ENCODE results near the gene KNDC1. TPM values are rescaled to one million over a fixed set of nuclear protein-coding genes. Genes with fewer than 3 reads are reported as not detected.

Gene KNDC1
- total RNA-seq, 2 donors from 2014 or later: 0.06 to 0.20 TPM

GRCh38 chr10:133197786-133198185, 37.8 kb downstream of the KNDC1 start:
- DNase-seq: no peak
- intact Hi-C loops (cut with DNase I, micrococcal nuclease): no loop called here
- no peak for ATAC-seq

DNA sequence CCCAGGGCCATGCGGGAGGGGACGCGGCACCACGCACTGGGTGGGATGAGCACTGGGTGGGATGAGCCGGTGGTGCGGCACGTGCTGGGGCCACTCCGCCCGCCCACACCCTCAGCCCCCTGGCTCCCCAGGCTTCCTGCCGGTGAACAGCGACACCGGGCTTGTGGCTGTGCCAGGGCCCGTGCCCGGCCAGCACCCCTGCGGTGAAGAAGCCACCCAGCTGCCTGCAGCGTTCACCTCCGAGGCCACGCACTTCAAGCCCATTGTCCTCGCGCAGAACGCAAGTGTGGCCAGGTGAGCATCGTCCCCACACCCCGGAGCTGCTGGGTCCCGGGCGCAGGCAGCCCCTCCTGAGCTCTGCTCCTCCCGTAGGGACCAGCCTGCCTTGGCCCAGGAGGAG, 38.2 kb downstream of the KNDC1 start:
- ATAC-seq (no peak), DNase-seq (no peak)
- intact Hi-C loops (cut with DNase I, micrococcal nuclease): no loop called here

DNA sequence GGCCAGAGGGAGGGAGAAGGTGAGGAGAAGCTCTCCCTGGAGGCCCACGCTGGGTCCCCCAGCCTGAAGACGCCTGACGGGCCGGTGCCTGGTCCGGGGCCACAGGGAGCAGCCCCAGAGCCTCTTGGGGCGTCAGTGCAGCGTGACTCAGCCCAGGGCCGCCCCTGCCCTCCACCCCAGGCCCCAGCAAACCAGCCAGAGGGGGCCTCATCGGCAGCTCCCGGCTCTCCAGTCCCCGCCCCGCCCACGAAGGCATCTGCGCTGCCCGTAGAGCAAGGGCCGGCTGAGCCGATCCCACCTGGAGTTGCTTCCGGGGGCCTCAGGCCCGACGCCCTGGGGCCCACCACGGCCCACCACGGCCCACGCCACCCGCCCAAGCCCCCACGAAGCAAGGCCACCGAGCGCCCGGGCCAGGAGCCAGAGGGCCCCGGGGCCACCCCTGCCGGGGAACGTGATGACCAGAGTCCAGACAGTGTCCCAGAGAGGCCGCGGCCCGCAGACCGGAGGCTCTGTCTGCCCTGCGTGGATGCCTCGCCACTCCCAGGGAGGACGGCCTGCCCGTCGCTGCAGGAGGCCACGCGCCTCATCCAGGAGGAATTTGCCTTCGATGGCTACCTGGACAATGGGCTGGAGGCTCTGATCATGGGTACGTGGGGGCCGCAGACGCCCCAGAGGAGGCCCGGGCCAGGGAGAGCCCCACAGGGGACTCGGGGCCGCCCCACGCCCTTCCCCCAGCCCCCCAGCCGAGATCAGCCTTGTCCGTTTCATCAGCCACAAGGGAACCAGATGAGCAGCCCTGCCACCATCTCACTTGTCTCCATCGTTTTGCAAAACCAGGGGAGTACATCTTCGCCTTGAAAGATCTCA, 38.8 kb downstream of the KNDC1 start:
- ATAC-seq (no peak), DNase-seq (no peak)
- intact Hi-C loops (cut with DNase I, micrococcal nuclease): no loop called here

DNA sequence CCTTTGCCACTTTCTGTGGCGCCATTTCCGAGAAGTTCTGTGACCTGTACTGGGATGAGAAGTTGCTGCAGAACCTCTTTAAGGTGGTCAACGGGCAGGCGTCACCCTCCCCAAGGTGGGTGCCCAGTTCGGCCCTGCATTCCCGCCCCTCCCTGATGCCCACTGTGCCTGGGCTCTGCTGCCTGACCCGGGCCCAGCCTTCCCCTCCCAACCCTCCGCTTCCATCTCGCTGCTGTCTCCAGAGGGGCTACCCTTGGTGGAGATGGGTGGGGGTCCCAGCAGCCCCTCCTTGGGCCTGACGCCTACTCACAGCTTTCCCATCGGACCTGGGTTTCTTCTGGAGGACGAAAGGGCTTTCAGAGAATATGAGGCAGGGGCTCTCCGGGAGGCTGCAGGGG, 39.5 kb downstream of the KNDC1 start:
- intact Hi-C loops (cut with DNase I, micrococcal nuclease): no loop called here
- no peak for ATAC-seq
- DNase-seq: no peak

GRCh38 chr10:133199992-133200611, 40.1 kb downstream of the KNDC1 start:
- intact Hi-C loops (cut with DNase I, micrococcal nuclease): no loop called here
- ATAC-seq: no peak
- DNase-seq: no peak

DNA sequence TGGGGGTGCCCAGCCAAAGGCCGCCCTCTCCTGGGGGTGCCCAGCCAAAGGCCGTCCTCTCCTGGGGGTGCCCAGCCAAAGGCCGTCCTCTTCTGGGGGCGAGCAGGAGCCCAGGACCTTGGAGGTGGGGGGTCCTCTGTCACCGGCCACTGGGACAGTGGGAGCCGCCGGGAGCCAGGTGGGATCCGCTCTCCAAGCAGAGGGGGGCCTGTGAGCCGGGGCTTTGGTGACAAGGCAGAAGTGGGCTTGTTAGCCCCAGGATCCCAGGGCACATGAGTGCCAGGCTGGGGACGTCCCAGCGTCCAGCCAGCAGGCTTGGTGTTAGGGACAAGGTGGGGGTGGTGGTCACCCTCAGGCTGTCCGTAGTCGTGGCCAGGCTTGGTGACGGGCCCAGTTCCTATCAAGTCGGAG, 40.6 kb downstream of the KNDC1 start:
- no peak for DNase-seq
- intact Hi-C loops (cut with DNase I, micrococcal nuclease): no loop called here
- no peak for ATAC-seq

GRCh38 chr10:133201151-133201947, 41.3 kb downstream of the KNDC1 start:
- intact Hi-C loops (cut with DNase I, micrococcal nuclease): no loop called here
- ATAC-seq (no peak), DNase-seq (no peak)

- DNase-seq: no peak
- ATAC-seq: no peak
- intact Hi-C loops (cut with DNase I, micrococcal nuclease): no loop called here
Measured at GRCh38 chr10:133201948-133202725, 42.1 kb downstream of the KNDC1 start.

GRCh38 chr10:133202778-133203651, 43.0 kb downstream of the KNDC1 start:
- DNase-seq: no peak
- intact Hi-C loops (cut with DNase I, micrococcal nuclease): no loop called here
- ATAC-seq: no peak

- intact Hi-C loops (cut with DNase I, micrococcal nuclease): no loop called here
- DNase-seq: no peak
- no peak for ATAC-seq
Measured at GRCh38 chr10:133203652-133204195, 43.7 kb downstream of the KNDC1 start.

- ATAC-seq (no peak), DNase-seq (no peak)
- intact Hi-C loops (cut with DNase I, micrococcal nuclease): no loop called here
Measured at GRCh38 chr10:133204226-133205015, 44.4 kb downstream of the KNDC1 start.

GRCh38 chr10:133205146-133205545, 45.1 kb downstream of the KNDC1 start:
- DNase-seq (no peak), ATAC-seq (no peak)
- intact Hi-C loops (cut with DNase I, micrococcal nuclease): no loop called here

DNA sequence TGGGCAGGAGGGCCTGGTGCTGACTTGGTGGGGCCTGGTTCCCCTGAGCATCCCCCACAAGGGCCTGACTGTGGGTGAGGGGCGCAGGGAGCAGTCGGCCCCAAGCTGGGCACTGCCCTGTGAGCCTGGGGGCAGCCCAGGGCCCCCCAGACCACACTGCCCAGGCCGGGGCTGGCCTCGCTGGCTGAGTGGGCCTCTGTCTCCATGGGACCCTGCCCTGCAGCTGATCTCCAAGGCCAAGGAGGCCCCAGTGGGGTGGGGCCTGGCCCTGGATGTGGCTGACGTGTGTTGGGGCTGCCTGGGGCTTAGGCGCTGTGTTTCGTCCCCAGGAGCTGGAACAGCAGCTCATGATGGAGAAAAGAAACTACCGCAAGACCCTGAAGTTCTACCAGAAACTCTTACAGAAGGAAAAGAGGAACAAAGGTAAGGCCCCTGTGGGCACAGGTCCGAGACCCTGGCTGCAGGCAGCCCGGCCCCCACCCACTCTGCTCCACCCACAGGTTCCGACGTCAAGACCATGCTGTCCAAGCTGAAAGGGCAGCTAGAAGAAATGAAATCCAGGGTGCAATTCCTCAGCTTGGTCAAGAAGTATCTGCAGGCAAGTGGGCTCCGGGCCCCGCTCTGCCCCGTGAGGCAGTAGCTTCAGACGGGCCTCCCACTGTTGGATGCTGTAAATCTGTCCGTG, 46.5 kb downstream of the KNDC1 start:
- ATAC-seq (no peak), DNase-seq (no peak)
- intact Hi-C loops (cut with DNase I, micrococcal nuclease): no loop called here

DNA sequence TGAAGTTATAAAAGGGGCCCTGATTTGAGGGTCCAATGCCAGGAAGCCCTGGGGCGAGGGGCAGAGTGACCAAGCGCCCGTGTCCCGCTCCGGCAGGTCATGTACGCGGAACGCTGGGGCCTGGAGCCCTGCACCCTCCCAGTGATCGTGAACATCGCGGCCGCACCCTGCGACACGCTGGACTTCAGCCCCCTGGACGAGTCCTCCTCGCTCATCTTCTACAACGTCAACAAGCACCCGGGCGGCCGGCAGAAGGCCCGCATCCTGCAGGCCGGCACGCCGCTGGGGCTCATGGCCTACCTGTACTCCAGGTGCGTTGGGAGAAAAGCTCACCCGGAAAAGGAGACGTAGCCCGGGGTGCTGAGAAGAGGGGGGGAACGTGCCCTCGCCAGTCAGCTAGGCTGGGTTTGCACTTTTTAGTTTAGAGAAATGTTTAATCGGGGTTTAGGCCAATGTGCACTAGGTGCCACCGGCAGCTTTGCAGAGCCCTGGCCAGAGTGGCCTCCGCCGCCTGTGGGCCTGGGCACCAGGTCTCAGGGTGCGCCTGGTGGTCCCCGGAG, 47.1 kb downstream of the KNDC1 start:
- no peak for ATAC-seq
- intact Hi-C loops (cut with DNase I, micrococcal nuclease): no loop called here
- no peak for DNase-seq

DNA sequence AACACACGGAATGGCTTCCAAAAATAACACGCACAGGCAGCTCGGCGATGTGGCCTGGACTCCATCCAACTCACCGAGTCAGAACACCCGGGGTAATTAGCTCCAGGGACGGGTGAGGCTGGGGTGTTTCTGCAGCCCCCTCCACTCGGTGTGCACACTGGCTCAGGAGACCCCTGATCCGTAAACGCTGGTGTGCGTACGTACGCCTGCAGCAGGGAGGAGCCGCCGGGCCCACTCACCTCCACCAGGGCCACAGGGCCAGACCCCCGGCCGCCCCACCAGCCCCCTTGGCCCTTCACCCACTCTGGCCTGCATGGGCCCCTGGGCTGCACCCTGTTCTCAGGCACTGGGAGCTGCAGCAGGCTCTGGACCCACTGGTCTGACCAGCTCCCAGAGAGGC, 47.6 kb downstream of the KNDC1 start:
- ATAC-seq: no peak

GRCh38 chr10:133208466-133208865, 48.4 kb downstream of the KNDC1 start:
- no peak for ATAC-seq
- intact Hi-C loops (cut with DNase I, micrococcal nuclease): no loop called here
- DNase-seq: no peak

More for the DNA sequence above, 47.6 kb downstream of the KNDC1 start:
- intact Hi-C loops (cut with DNase I, micrococcal nuclease): no loop called here
- DNase-seq: no peak

All from left colon (tissue), 2 donors.